Measurements from ENCODE around the gene FOXQ1. TPM values are rescaled to one million over a fixed set of nuclear protein-coding genes. Genes with fewer than 3 reads are reported as not detected.

Gene FOXQ1
- total and polyA plus RNA-seq, 2 of the 13 experiments (the other 11 are each of a cell fraction or from before 2014, with no cell fraction given), result 35.2 to 39.8 TPM

GRCh38 chr6:1325461-1326309, 13.8 kb downstream of the FOXQ1 start (continued):
- TF ChIP-seq CEBPZ (IDR thresholded peaks at IDR 0.05; ENCODE audit: low read length), result no peak
- peak; percentile 87; the same call in 1 of the 2 replicates for TF ChIP-seq HMG20A (CRISPR knock-in tag; IDR thresholded peaks at IDR 0.05; ENCODE audit: borderline replicate concordance)
- TF ChIP-seq ZNF574 (CRISPR knock-in tag; IDR thresholded peaks at IDR 0.05), result peak; percentile 58; the same call in 1 of the 2 replicates
- no peak for TF ChIP-seq MXD4 (CRISPR knock-in tag; IDR thresholded peaks at IDR 0.05)
- peak; percentile 63 for TF ChIP-seq HNF1B (CRISPR knock-in tag; IDR thresholded peaks at IDR 0.05)
- peak; percentile 72 for TF ChIP-seq ARNT2 (CRISPR knock-in tag; IDR thresholded peaks at IDR 0.05; ENCODE audit: low read depth)
- TF ChIP-seq ZNF746 (CRISPR knock-in tag; IDR thresholded peaks at IDR 0.05), result peak; percentile 97
- TF ChIP-seq GRHL1 (CRISPR knock-in tag; conservative IDR thresholded peaks at IDR 0.05), result no peak
- TF ChIP-seq SOX5 (CRISPR knock-in tag; IDR thresholded peaks at IDR 0.05; ENCODE audit: borderline replicate concordance), result peak; percentile 66; the same call in 1 of the 2 replicates
- TF ChIP-seq ZBTB7B (CRISPR knock-in tag; IDR thresholded peaks at IDR 0.05), result no peak
- peak; percentile 37; the same call in 1 of the 2 replicates for TF ChIP-seq SIX4 (CRISPR knock-in tag; IDR thresholded peaks at IDR 0.05)
- peak; percentile 38; the same call in 1 of the 2 replicates for TF ChIP-seq CCDC6 (CRISPR knock-in tag; IDR thresholded peaks at IDR 0.05)
- no peak for TF ChIP-seq KDM5A (IDR thresholded peaks at IDR 0.05; ENCODE audit: borderline replicate concordance, low read length)
